Breast epithelium (tissue), 4 donors: Measurements from ENCODE around the gene PSMG4. TPM values are rescaled to one million over a fixed set of nuclear protein-coding genes. Genes with fewer than 3 reads are reported as not detected.

ENCODE experiments used
- DNase-seq, 2 donors: peaks; one replicate each; pipeline ENCODE4 v3.0.0-alpha.2; 2019; ENCODE audit warnings: low spot score in 2 of 2
- H3K27ac ChIP-seq, 2 donors: fragments of 200-600 bp; sonication (generic) in 1 of 2; one replicate each; pipeline ENCODE4 v1.5.1; 2016 to 2019; ENCODE audit warnings: mild to moderate bottlenecking in 1 of 2
- H3K27me3 ChIP-seq, 2 donors: fragments of 200-600 bp; sonication (generic) in 1 of 2; one replicate each; pipeline versions ENCODE4 v1.5.1 to v1.6.0; 2017 to 2019; ENCODE audit warnings: control low read depth in 1 of 2, mild to moderate bottlenecking in 1 of 2
- H3K36me3 ChIP-seq: fragments of 200-600 bp; one replicate; pipeline ENCODE4 v1.5.1; 2019
- H3K4me1 ChIP-seq, 2 donors: fragments of 200-600 bp; sonication (generic); one replicate each; pipeline ENCODE4 v1.5.1; 2016 to 2019; ENCODE audit warnings: control low read depth in 1 of 2
- H3K4me3 ChIP-seq, 3 donors: fragments of 200-600 bp; sonication (generic); 1 replicate in 2 of 3; 2 replicates in 1 of 3; pipeline ENCODE4 v1.5.1; 2016 to 2019; ENCODE audit warnings: mild to moderate bottlenecking in 3 of 3, moderate library complexity in 2 of 3
- H3K9me3 ChIP-seq, 2 donors: fragments of 200-600 bp; sonication (generic) in 1 of 2; one replicate each; pipeline ENCODE4 v1.5.1; 2016 to 2019; ENCODE audit warnings: control low read depth in 1 of 2
- POLR2A ChIP-seq: fragments of 450-650 bp; IDR thresholded peaks from one replicate; pipeline ENCODE4 v1.6.1; 2016; ENCODE audit warnings: antibody characterized with exemption, mild to moderate bottlenecking, moderate library complexity
- POLR2AphosphoS5 ChIP-seq, 3 donors: sonication (generic); formaldehyde crosslinking; IDR thresholded peaks; one replicate each; pipeline ENCODE4 v1.6.1; 2017; ENCODE audit warnings: antibody characterized with exemption in 3 of 3
- intact Hi-C: fragments of 100-400 bp; cut with DNase I; formaldehyde crosslinking; loops from one replicate; pipeline ENCODE4 v1.15.1; 2023; ENCODE audit warnings: low total_unique reads
- total RNA-seq, 3 donors: library from RNA; depleted of rRNA; stranded (reverse); fragments of >200 nt; gene quantifications; one replicate each; pipeline ENCODE4 v1.1.0, GENCODE V29; 2016
- TF ChIP-seq, protein P1 (sequence below), 3 donors: fragments of 450-650 bp; IDR thresholded peaks; one replicate each; pipeline ENCODE4 v1.5.1; 2016 to 2017; ENCODE audit warnings: antibody characterized with exemption in 3 of 3, mild to moderate bottlenecking in 3 of 3, moderate library complexity in 3 of 3

The PSMG4 gene
- total RNA-seq, 3 donors from 2014 or later, result 24.3 to 26.9 (median 24.6) TPM

DNA sequence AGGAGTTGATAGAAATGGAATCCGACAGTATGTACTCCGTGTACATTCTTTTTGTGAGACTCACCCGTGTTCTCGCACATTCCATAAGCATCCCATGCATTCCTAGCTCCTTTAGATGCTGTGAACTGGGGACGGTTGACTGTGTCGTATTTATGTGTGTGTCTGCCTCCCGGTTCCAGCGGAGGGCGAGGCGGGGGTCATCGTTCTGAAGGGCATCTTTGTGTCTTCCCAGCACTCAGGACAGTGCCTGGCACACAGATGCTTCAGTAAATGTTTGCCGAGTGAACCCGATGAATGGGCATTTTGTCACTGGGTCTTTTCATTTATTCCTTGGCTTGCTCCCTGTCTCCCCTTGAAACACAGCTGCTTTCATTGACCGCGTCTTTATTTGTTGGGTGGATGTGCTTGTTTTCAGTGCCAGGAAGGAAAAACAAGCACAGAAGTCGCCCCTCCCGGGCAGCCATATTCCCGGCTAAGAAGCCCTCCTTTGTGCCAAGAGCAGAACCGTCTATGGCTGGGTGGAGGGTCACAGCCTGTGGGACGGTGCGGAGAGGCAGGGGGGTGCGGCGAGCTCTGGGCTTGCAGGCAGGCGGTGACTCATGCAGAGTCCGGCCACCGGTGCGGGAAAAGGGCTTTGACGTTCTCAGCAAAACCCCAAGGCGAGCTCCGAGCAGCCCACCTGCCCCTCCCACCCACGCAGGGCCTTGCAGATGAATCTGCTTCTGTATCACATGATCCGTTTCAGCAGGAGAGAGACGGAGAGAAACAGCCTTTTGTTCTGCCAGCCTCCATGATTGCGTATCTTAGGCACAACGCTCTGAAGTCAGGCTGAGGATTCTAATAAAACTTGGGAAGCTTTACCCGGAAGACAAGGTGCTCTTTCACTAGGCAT, 11.2 kb upstream of the PSMG4 start:
- Histone ChIP-seq H3K36me3 (no peaks in the 10 kb centered on the region), H3K4me3 (peak overlapping the region; percentile 24 to 68 (median 43)), H3K9me3 (no peaks in the 10 kb centered on the region), H3K27me3 (no peaks in the 10 kb centered on the region), H3K4me1 (no peaks in the 10 kb centered on the region), H3K27ac (peak overlapping the region; percentile 49 to 62)
- intact Hi-C loops, result loop anchor here (10.0 kb wide), 1 partner anchor 253 kb away; the partner anchor contains the start of gene NQO2
- peak in 1 of 2 donors; percentile 62 for DNase-seq
- TF ChIP-seq POLR2A (no peak), POLR2AphosphoS5 (IDR thresholded peaks at IDR 0.05) (peak in 1 of 3 donors; percentile 29)
- TF ChIP-seq, protein P1, sequence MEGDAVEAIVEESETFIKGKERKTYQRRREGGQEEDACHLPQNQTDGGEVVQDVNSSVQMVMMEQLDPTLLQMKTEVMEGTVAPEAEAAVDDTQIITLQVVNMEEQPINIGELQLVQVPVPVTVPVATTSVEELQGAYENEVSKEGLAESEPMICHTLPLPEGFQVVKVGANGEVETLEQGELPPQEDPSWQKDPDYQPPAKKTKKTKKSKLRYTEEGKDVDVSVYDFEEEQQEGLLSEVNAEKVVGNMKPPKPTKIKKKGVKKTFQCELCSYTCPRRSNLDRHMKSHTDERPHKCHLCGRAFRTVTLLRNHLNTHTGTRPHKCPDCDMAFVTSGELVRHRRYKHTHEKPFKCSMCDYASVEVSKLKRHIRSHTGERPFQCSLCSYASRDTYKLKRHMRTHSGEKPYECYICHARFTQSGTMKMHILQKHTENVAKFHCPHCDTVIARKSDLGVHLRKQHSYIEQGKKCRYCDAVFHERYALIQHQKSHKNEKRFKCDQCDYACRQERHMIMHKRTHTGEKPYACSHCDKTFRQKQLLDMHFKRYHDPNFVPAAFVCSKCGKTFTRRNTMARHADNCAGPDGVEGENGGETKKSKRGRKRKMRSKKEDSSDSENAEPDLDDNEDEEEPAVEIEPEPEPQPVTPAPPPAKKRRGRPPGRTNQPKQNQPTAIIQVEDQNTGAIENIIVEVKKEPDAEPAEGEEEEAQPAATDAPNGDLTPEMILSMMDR (IDR thresholded peaks at IDR 0.05), result no peak

DNA sequence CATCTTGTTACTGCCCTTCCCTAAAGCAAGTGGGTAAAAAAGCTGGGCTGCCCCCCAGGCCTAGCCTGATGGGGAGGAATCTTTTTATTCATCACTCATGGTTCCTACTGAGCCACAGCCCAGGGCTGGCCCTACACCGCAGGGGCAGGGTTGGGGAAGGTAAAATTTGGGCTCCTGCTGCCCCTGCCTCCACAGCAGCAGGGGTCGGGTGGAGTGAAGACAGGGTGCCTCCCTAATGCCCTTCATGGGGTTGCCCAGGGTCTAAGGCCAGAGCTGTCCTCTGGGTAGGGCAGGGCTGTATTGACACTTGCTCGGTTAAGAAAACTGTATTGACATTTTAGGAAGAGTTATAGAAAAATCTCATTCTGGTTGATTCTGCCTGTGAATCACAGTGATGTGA, 8.9 kb upstream of the PSMG4 start:
- Histone ChIP-seq H3K9me3 (no peaks in the 10 kb centered on the region), H3K4me1 (no peaks in the 10 kb centered on the region), H3K27me3 (no peaks in the 10 kb centered on the region), H3K27ac (peak overlapping the region; percentile 31 to 56), H3K4me3 (no peak overlapping the region), H3K36me3 (no peaks in the 10 kb centered on the region)
- intact Hi-C loops, result loop anchor here (10.0 kb wide), 1 partner anchor 255 kb away; the partner anchor contains the start of gene NQO2
- DNase-seq, result no peak
- no peak for TF ChIP-seq POLR2A
- no peak for TF ChIP-seq POLR2AphosphoS5 (IDR thresholded peaks at IDR 0.05)
- TF ChIP-seq, protein P1 (IDR thresholded peaks at IDR 0.05), result no peak

DNA sequence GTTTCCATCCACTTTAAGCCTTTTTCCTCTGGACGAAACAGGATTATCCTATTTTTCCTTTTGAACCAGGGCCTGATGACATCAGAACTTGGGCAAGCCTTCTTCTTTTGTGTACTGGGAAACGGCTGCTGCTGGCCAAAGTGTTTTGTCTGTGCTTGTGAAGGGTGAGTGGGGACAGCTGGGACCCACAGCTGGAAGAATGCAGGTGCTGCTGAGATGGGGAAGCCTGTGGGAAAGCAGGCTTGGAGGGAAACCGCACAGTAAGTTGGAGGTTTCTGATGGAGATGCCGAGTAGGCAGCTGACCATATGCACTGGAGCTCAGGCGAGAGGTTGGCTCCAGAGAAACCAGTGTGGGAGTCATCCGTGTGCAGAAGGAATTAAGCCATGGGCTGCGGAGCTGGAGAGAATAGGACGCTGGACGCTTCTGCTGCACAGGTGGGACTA, 8.5 kb upstream of the PSMG4 start:
- no peaks in the 10 kb centered on the region for H3K27me3 ChIP-seq
- H3K4me1 ChIP-seq, result no peaks in the 10 kb centered on the region
- no peaks in the 10 kb centered on the region for H3K9me3 ChIP-seq
- H3K4me3 ChIP-seq, result no peak overlapping the region
- DNase-seq, result no peak
- H3K27ac ChIP-seq, result peak overlapping the region in 1 of 2 donors; percentile 31
- intact Hi-C loops, result no loop called here
- TF ChIP-seq, protein P1 (IDR thresholded peaks at IDR 0.05), result no peak
- TF ChIP-seq POLR2AphosphoS5 (IDR thresholded peaks at IDR 0.05), result no peak
- no peaks in the 10 kb centered on the region for H3K36me3 ChIP-seq

DNA sequence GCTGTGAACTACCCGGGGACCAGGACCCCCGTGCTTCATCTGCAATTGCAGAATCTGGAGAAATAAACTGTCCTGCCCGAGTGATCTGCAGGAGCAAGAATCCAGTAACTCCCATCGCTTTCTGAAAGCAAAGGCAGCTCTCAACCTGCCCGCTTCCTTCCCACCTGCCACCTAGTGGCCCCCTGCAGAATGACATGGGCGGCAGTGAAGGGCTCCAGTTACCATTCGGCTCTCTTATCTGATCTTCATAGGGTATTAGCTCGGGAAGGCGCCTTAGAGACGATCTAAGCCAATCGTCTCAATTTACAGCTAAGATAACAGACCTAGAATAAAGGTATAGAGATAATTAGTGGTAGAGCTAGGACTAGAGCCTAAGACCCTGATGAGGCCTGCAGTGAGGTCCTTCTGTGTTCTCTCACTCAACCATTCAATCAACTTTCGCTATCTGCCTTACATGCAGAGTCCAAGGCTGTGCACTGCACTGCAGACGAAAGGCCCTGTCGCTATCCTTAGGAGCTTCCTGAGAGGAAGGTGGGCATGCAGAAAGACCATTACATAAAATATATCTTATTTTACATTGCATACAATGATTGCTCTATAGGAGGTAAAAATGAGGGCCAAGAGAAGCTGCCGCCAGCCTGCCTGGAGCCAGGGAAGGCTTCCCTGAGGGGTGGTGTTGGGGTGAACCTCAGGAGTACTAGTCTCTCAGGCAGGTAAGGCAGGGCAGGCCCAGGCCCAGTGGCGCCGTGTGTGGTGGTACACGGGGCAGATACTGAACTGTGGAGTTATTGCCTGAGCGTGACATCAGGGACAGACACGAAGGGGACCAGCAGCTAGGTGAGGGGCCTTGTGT, 7.1 kb upstream of the PSMG4 start:
- Histone ChIP-seq H3K9me3 (no peaks in the 10 kb centered on the region), H3K36me3 (no peaks in the 10 kb centered on the region), H3K27me3 (no peaks in the 10 kb centered on the region), H3K4me3 (no peak overlapping the region), H3K27ac (no peak overlapping the region), H3K4me1 (no peaks in the 10 kb centered on the region)
- intact Hi-C loops, result no loop called here
- DNase-seq, result peak; percentile 74 to 82
- TF ChIP-seq POLR2A (no peak), POLR2AphosphoS5 (IDR thresholded peaks at IDR 0.05) (peak in 1 of 3 donors; percentile 45)
- TF ChIP-seq, protein P1 (IDR thresholded peaks at IDR 0.05), result peak; percentile 94 to 97 (median 96)
